H7 (cell line): ENCODE results near the gene TMEM59L. TPM values are rescaled to one million over a fixed set of nuclear protein-coding genes. Genes with fewer than 3 reads are reported as not detected.
A peak's percentile ranks its signal among the peaks of the same experiment; 100 is the strongest.

Experiments used
- DNase-seq: peaks from one replicate; pipeline ENCODE4 v3.0.0; 2012
- H3K27me3 ChIP-seq: 2 replicates; pipeline ENCODE4 v1.6.0; 2011; ENCODE audit warnings: mild to moderate bottlenecking, low read length; ENCODE audit not compliant: control insufficient read depth, insufficient read depth
- H3K36me3 ChIP-seq: replicated peaks from 2 replicates; pipeline ENCODE4 v1.5.1; 2011; ENCODE audit warnings: low read length; ENCODE audit not compliant: control insufficient read depth, insufficient read depth
- H3K4me3 ChIP-seq: 2 replicates; pipeline ENCODE4 v1.5.1; 2011; ENCODE audit warnings: low read depth, mild to moderate bottlenecking, control low read depth, low read length, moderate library complexity; ENCODE audit not compliant: insufficient read depth
- total RNA-seq: library from RNA; depleted of rRNA; stranded (reverse); fragments of >200 nt; shearing (Covaris generic); gene quantifications from 2 replicates; pipeline ENCODE4 v1.2.3, GENCODE V29; 2014

The TMEM59L gene
- total RNA-seq, 1 experiment from 2014 or later, result 1.8 TPM

DNA sequence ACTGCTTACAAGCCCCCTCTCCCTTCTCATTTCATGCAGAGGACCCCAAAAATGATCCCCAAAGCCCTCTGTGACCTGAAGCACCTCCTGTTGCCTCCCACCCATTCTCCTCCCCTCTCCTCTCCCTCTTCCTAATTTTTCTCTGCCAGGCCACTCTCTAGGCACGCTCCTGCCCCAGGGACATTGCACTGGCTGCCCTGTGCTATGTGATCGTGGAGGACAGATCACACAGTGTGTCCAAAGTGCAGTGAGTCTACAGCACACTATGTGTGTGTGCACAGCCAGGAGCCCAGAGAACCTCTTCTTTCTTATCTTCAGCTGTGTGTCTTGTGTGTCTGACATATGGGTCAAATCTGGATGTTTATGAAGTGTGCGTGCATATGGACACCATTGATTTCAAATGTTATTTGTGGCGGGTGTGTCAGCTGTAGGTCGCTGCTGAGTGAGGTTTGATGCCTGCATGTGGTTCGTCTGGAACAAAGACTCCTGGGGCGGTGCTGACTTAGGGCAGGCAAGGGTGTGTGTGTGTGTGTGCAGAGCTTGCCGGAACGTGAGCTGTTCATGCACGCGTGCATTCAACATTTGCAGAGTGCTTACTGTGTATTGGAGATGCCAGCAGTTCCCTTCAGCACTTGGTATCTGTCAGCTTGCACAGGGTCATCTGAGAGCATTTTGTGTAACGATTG, 22.1 kb downstream of the TMEM59L start:
- Histone ChIP-seq H3K27me3 (peaks cover 2% of the 10 kb centered on the region; the same call in 1 of the 2 replicates), H3K4me3 (no peak overlapping the region), H3K36me3 (no peaks in the 10 kb centered on the region)
- DNase-seq, result no peak

DNA sequence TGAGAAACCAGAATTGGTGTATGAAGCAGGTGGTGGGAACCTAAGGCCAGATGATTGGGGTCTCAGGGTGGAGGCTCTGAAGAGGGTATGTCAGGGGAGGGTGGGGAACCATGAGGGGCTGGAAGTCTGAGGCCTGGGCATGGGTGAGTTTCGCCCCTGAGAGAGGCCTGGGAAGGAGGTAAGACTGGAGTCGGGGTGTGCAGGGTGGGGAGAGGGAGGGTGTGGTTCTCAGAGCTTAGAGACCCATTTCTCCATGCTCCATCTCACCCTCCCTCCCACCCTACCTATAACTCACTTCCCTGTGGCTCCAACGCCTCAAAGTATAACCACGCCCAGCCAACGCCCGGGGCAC, 23.1 kb downstream of the TMEM59L start:
- Histone ChIP-seq H3K36me3 (no peaks in the 10 kb centered on the region), H3K4me3 (no peak overlapping the region), H3K27me3 (peaks cover 2% of the 10 kb centered on the region; the same call in 1 of the 2 replicates)
- no peak for DNase-seq

DNA sequence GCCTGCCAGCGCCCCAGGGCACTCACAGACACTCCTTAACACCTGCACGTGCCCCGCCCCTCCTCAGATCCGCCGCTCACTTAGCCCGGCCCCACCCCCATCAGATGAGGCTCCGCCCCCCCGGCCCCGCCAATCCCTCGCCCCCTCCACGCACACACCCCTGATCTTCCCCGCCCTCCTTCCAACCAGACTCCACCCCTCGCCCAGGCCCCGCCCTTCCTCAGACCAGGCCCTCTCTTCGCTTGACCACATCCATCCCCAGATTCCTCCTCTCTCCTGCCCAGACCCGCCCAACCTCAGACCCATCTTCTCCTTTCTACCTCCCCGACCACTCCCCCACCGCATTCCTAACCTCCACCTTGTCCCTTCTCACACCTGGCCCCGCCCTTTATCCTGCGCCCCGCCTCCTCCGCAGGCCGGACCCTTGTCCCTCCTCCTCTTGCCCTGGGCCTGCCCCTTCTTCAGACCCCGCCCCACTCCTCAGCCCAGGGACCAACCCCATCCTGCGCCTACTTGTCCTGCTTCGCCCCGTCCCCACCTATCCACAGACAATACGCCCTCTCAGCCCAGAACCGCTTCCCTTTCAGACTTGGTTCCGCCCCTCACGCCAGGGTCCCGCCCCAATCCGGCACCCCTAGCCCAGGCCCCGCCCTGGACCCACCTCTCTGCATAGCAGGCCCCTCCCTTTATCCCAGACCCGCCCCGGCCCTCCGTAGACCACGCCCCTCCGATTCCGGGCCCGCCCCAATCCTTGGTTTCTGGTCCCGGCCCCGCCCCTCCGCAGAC, 23.7 kb downstream of the TMEM59L start:
- peak; percentile 100 for DNase-seq
- H3K36me3 ChIP-seq, result no peaks in the 10 kb centered on the region
- H3K4me3 ChIP-seq, result peak overlapping the region; percentile 85
- peaks cover 2% of the 10 kb centered on the region; the same call in 1 of the 2 replicates for H3K27me3 ChIP-seq

DNA sequence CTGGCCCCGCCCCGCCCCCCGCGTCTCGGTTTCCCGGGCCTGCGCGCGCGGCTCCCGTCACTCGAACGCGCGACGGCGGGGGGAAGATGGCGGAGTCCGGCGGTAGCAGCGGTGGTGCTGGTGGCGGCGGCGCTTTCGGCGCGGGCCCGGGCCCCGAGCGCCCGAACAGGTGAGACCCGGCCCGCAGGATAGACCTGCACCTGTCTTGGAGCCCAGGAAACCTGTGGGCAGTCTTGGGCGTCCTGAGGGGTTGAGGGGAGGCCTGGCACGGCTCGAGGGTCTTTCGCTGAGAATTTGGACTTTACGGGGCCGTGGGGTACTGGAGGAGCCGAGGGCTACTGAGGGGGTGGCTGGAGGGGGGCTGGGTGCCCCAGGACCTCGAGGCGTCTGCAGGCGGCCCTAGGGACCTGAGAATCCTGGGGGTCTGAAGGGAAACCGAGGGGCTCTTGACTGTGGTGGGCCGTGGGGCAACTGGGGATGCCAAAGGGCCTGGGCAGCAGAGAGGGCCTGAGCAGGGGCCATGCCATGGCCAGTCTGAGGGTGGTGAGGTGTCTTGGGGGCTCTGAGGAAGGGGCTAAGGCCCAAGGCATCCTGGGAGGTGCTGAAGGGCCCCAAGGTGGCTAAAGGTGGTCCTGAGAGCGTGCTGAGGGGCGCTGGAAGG, 24.4 kb downstream of the TMEM59L start, which contains the start of gene KLHL26:
Gene KLHL26 (plus strand): TSS at position 60 of the 661 bp plus-strand sequence. CDS start 27 bp downstream, at position 87.
- peak; percentile 57 for DNase-seq
- Histone ChIP-seq H3K4me3 (peak within 1 kb of the TSS; percentile 85), H3K27me3 (peaks cover 2% of the 10 kb centered on the region; the same call in 1 of the 2 replicates), H3K36me3 (no peaks in the 10 kb centered on the region)

DNA sequence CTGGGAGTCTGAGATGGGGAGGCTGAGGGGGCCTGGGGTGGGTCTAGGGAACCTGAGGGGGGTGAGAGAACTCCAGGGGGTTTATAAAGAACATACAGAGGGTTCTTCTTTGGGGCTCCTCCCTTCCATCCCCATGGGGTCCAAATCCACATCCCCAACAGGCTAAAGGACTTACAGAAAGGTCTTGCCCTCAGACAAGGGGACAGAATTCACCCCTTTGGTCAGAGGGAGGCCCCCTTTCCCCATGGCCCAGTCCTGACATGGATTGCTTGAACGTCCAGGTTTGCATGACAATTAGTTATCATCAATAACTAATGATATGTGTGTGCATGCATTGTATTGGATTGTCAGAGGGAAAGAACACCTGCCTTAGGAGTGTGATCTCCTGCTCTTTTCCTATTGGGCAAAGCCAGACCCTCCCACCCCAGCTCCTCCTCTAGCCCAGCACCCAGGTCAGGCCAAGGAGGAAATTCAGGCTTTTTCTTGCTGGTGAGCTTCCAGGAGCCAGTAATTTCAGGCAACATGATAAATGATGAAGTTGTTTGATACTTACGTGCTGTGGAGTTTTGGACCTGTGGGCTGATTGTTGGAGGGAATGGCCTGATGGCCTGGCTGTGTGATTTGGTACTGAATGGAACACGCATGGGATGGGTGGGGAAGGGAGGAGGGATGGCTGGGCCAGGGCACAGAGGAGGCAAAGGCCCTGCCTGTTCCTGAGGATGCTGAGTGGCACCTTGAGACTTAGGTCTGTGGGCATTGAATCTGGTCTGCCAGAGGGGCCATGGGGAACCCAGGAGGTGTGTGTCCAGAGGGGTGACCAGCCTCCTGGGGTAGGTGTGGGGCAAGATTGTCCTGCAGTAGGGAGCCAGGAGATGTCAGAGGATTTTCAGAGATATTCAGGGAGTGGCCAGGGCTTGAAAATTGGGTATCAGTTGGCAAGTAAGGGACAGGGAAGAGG, 25.3 kb downstream of the TMEM59L start:
- Histone ChIP-seq H3K4me3 (peak overlapping the region; percentile 85; the same call in 1 of the 2 replicates), H3K27me3 (peaks cover 2% of the 10 kb centered on the region; the same call in 1 of the 2 replicates), H3K36me3 (no peaks in the 10 kb centered on the region)
- DNase-seq, result peak; percentile 72

DNA sequence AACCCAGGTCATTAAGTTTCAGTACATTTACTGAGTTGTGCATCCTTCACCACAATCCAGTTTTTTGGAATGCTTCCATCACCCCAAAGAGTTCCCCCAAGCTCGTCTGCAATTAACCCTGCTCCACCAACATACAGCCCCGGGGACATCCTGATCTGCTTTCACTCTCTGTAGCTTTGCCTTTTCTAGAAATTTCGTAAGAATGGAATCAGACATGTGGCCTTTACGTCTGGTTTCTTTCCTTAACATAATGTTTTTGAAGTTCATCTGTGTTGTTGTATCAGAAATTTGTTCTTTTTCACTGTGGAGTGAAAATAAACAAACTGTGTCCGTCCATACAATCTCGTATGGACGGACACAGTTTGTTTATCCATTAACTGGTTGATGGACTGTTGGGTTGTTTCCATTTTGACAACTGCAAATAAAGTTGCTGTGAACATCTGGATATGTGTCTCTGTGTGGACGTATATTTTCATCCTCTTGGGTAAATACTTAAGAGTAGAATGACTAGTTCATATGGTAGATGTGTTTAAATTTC, 27.1 kb downstream of the TMEM59L start:
- H3K36me3 ChIP-seq, result no peaks in the 10 kb centered on the region
- H3K27me3 ChIP-seq, result peaks cover 2% of the 10 kb centered on the region; the same call in 1 of the 2 replicates
- no peak overlapping the region for H3K4me3 ChIP-seq
- DNase-seq, result no peak

DNA sequence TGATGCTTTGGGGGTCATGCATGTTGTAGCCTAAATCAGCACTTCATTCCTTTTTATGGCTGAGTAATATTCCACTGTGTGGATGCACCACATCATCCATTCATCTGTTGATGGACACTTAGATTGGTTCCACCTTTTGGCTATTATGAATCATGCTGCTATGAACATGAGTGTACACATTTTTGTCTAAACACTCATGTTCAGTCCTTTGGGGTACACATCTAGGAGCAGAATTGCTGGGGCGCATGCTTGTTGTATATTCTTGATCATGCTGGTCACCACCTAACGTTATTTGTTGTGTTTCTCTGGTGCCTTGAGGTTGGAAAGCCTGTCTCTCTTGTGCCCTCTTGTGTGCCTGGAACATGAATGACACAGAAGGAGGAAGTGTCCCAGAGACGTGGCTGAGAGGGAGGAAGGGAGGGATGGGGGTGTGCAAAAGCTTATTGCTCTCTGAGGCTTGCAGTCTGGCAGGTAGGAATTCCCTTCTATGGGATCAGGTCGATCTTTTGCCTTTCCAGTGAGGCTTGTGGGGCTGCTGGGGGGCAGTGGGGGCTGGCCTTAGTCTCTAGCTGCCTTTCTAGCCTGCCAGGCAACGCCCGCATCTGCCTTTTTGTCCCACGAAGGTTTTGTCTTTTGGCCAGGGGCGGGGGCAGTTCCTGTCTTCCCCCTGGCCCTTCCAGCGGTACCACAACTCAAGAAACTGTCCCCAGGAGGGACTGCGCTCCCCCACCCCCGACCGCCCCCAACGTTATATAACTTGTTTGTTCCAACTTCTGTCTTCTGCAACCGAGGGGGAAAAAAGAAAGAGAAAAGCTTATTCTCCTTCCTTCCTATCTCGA, 31.7 kb downstream of the TMEM59L start:
- Histone ChIP-seq H3K4me3 (no peak overlapping the region), H3K36me3 (no peaks in the 10 kb centered on the region), H3K27me3 (no peaks in the 10 kb centered on the region)
- DNase-seq, result peak; percentile 62

DNA sequence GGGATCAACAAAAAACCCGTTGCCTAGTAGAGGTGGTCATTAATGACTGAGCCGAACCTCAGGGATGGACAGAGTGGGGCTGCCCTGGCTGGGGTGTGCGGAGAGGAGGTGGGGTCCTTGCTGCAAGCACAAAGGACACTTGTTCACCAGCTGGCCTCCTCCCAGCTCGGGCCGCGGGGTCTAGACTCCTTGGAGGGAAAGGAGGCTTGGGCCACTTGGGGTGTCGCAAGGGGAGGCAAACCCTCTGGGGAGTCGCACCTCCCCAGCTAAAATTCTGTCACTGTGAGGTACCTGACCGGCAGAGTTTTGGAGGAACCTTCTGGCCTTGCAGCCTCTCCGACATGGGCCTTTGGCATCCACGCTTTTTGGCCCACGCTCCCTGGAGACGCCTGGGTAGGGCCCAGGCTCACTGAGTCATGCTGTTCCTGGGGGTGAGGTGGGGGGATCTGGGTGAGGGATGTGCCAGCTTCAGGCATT, 32.4 kb downstream of the TMEM59L start:
- Histone ChIP-seq H3K27me3 (no peaks in the 10 kb centered on the region), H3K4me3 (no peak overlapping the region), H3K36me3 (no peaks in the 10 kb centered on the region)
- DNase-seq, result peak; percentile 60

DNA sequence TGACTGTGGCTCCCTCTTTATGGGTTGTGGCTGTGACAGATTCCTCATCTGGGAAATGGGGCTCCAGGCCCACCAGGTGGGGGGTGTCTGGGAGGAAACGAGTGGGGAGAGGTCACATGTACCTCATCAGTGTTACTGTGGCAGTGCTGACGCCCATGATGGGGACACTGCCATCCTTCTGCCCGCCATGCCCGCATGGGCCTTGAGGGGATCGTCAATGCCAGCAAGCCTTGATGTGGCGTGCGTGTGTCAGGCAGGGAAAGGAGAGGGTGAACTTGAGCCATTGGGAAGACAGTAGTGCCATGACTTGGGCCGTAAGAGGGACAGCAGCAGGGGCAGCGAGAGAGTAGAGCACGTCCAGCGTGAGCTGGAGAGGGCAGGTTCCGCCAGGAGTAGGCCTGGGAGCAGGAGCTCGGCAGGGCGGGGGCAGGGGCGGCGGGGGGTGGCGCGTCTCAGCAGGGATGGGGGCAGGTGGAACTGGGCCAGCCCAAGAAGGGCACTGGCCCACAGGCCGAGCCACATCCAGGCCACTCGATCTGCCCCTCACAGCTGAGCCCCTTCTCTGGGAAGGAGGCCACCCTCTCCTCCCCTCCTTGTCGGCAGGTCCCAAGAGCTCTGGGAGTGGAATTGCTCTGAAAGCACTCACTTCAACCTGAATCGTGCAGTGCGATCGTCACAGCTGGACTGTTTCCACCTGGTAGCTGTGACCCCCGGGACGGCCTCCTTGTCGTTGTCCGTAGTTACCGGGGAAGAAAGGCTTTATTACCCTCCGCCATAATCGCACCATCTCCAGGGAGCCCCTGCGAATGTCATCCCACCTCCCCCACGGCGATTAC, 34.1 kb downstream of the TMEM59L start:
- H3K36me3 ChIP-seq, result no peaks in the 10 kb centered on the region
- H3K4me3 ChIP-seq, result no peak overlapping the region
- DNase-seq, result peak; percentile 56
- no peaks in the 10 kb centered on the region for H3K27me3 ChIP-seq

DNA sequence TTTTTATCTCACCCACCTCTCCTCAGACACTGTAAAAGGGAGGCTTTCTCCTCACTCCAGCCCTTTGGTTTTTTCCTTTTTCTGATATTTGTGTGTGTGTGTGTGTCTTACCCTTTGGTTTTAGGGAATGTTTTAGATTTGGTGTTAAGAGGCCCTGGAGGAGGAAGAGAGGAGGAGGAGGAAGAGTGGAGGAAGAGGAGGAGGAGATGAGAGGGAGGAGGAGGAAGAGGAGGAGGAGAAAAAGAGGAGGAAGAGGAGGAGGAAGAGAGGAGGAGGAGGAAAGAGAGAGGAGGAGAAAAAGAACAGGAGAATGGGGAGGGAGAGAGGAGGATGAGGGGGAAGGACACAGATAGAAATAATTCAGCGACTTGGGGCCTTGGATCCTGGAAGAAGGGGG, 34.7 kb downstream of the TMEM59L start:
- no peak for DNase-seq
- no peaks in the 10 kb centered on the region for H3K36me3 ChIP-seq
- no peaks in the 10 kb centered on the region for H3K27me3 ChIP-seq
- no peak overlapping the region for H3K4me3 ChIP-seq

DNA sequence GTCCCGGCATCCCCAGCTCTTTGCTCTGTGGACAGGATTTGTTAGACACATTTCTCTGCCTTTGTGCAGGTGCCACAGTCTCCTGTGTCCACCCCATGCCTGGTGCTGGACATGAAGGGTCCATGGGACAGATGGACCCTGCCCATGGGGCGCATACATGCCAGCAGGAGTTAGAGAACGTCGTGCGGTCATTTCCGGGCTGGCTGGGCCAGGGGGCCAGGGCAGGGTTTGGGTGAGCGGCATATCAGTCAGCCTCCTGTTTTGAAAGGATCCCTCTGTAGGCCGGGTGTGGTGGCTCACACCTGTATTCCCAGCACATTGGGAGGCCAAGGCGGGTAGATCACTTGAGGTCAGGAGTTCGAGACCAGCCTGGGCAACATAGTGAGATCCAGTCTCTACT, 35.1 kb downstream of the TMEM59L start:
- Histone ChIP-seq H3K36me3 (no peaks in the 10 kb centered on the region), H3K4me3 (no peak overlapping the region), H3K27me3 (no peaks in the 10 kb centered on the region)
- DNase-seq, result no peak

DNA sequence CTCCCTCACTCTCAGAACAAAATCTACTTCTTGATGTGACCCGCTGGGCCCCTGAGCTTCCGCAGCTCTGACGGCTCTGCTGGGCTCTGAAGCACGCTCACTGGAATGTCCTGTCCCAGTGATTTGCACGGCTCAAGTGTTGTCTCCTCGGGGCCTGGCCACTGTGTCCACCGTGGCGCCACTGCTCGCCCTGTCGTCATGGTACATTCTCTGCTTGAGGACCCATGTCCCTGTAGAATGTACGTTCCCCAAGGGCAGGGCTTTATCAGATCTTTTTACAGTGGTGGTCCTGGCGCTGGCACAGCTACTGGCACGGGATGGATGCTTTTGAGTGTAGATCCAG, 36.3 kb downstream of the TMEM59L start:
- DNase-seq, result no peak
- H3K27me3 ChIP-seq, result no peaks in the 10 kb centered on the region
- H3K4me3 ChIP-seq, result no peak overlapping the region
- H3K36me3 ChIP-seq, result no peaks in the 10 kb centered on the region
